ENCODE results near the gene PACS2.

DNA sequence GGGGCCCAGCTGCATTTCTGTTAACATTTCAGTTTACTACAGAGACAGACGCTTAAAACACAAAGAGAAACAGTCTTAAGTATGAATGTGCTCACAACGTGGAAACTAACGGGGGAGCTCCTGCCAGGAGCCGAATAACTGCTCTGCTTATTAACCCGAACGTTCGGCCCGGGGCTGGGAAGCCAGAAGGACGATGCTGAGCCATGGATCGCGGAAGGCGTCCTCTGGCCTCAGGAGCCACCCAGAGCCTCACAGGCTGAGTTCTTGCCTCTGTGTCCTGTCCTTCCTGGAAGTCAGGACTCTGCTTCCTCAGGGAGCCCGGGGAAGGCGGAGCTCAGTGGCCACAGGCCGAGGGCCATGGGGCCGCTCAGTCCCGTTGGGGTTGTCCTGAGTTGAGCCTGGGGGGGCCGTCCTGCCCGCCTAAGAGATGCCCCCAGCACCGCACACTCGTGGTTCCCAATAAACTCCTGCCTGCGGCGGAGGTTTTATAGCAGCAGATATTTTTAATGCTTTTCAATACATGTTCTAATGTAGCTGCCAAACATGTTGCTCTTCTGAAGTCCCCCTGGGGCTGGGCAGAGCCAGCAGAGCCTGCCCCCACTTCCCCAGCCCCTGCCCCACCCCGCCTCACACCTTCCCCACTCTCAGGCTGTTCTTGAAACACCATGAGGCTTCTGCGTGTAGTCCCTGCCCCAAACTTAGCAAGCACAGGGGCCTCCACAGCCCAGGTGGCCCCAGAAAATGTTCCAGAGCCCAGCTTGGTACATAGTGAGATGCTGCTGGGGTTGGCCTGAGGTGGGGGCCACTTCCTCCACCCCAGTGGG lies 80.4 kb downstream of the PACS2 start:
- TF ChIP-seq, protein P1, sequence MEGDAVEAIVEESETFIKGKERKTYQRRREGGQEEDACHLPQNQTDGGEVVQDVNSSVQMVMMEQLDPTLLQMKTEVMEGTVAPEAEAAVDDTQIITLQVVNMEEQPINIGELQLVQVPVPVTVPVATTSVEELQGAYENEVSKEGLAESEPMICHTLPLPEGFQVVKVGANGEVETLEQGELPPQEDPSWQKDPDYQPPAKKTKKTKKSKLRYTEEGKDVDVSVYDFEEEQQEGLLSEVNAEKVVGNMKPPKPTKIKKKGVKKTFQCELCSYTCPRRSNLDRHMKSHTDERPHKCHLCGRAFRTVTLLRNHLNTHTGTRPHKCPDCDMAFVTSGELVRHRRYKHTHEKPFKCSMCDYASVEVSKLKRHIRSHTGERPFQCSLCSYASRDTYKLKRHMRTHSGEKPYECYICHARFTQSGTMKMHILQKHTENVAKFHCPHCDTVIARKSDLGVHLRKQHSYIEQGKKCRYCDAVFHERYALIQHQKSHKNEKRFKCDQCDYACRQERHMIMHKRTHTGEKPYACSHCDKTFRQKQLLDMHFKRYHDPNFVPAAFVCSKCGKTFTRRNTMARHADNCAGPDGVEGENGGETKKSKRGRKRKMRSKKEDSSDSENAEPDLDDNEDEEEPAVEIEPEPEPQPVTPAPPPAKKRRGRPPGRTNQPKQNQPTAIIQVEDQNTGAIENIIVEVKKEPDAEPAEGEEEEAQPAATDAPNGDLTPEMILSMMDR (IDR thresholded peaks at IDR 0.05), result no peak
- no peak for TF ChIP-seq EP300 (IDR thresholded peaks at IDR 0.05)
- TF ChIP-seq POLR2A (IDR thresholded peaks at IDR 0.05), result no peak
- no peak for TF ChIP-seq POLR2AphosphoS5 (IDR thresholded peaks at IDR 0.05)
